Epithelial cell of proximal tubule (primary cell): ENCODE results near the gene MESD. TPM values are rescaled to one million over a fixed set of nuclear protein-coding genes. Genes with fewer than 3 reads are reported as not detected.
"Not testable (repeated sequence)": the region's sequence is repeated elsewhere in the genome, so short reads cannot be mapped to it uniquely, and the experiment has no call there.

Source experiments
- DNase-seq: peaks from one replicate; pipeline ENCODE4 v3.0.0-alpha.2; 2011; ENCODE audit warnings: low read depth
- H3K4me3 ChIP-seq: 2 replicates; pipeline ENCODE4 v1.5.1; 2011; ENCODE audit warnings: low read depth, mild to moderate bottlenecking, low read length
- total RNA-seq: library from RNA; depleted of rRNA; stranded (reverse); fragments of >200 nt; gene quantifications from 2 replicates; pipeline ENCODE4 v1.2.3, GENCODE V29; 2015
- TF ChIP-seq, protein P1 (sequence below): conservative IDR thresholded peaks from 2 replicates; pipeline ENCODE4 v1.5.1; 2012; ENCODE audit warnings: low read depth, mild to moderate bottlenecking, low read length

The MESD gene
- total RNA-seq, 1 donor from 2014 or later: 27.0 TPM

DNA sequence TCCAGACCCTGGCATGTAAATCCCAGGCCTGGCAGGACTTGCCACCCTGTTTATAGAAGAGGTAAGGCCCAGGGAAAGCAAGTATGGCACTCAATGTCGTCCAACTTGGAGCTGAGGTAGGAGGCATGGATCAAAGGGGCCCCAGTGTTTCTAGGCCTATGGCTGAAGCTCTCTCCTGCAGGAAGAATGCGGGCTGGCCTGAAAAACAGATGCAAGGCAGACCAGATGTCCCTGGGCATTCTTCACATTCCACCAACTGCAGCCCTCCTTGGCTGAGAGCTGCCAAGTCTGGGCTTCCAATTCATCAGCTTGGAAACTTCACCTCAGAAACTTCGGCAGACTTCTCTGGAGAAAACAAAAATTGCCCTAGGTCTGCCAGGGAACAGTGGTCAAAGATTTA is 22.2 kb downstream of the MESD start:
- TF ChIP-seq, protein P1, sequence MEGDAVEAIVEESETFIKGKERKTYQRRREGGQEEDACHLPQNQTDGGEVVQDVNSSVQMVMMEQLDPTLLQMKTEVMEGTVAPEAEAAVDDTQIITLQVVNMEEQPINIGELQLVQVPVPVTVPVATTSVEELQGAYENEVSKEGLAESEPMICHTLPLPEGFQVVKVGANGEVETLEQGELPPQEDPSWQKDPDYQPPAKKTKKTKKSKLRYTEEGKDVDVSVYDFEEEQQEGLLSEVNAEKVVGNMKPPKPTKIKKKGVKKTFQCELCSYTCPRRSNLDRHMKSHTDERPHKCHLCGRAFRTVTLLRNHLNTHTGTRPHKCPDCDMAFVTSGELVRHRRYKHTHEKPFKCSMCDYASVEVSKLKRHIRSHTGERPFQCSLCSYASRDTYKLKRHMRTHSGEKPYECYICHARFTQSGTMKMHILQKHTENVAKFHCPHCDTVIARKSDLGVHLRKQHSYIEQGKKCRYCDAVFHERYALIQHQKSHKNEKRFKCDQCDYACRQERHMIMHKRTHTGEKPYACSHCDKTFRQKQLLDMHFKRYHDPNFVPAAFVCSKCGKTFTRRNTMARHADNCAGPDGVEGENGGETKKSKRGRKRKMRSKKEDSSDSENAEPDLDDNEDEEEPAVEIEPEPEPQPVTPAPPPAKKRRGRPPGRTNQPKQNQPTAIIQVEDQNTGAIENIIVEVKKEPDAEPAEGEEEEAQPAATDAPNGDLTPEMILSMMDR: no peak
- H3K4me3 ChIP-seq: no peak overlapping the region
- DNase-seq: no peak

DNA sequence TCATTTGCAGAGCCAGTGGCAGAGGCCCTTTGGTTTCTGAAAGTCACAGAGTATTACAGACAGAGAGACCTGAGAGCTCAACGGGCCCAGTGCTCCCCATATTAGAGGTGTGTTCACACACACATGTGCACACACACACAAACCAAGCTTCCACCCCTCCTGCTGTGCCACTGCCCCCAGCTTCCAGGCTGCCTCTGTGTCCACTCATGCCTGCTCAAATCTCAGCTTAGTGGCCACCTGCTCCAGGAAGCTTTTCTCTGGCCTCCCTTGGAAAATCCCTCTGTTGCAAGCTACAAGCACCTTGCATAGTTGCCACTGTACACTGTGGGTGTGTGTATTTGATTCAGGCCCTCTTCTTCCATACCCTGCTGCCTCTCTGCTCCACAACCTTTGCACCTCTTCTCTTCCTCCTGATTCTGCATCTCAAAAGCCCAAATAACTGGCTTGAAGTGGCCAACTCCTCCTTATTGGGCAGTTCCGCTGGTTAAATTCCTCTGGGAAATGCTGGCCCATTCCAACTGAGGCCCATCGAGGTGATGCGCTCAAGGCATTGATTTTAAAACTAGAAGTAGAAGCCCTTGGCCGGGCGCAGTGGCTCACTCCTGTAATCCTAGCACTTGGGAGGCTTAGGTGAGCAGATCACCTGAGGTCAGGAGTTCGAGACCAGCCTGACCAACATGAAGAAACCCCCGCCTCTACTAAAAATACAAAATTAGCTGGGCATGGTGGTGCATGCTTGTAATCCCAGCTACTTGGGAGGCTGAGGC is 23.0 kb downstream of the MESD start:
- DNase-seq: no peak
- TF ChIP-seq, protein P1: no peak
- H3K4me3 ChIP-seq: no peak overlapping the region

DNA sequence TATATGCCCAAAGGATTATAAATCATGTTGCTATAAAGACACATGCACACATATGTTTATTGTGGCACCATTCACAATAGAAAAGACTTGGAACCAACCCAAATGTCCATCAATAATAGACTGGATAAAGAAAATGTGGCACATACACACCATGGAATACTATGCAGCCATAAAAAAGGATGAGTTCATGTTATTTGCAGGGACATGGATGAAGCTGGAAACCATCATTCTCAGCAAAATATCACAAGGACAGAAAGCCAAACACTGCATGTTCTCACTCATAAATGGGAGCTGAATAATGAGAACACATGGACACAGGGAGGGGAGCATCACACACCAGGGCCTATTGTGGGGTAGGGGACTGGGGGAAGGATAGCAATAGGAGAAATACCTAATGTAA is 24.2 kb downstream of the MESD start:
- DNase-seq, H3K4me3 ChIP-seq: not testable (repeated sequence)

DNA sequence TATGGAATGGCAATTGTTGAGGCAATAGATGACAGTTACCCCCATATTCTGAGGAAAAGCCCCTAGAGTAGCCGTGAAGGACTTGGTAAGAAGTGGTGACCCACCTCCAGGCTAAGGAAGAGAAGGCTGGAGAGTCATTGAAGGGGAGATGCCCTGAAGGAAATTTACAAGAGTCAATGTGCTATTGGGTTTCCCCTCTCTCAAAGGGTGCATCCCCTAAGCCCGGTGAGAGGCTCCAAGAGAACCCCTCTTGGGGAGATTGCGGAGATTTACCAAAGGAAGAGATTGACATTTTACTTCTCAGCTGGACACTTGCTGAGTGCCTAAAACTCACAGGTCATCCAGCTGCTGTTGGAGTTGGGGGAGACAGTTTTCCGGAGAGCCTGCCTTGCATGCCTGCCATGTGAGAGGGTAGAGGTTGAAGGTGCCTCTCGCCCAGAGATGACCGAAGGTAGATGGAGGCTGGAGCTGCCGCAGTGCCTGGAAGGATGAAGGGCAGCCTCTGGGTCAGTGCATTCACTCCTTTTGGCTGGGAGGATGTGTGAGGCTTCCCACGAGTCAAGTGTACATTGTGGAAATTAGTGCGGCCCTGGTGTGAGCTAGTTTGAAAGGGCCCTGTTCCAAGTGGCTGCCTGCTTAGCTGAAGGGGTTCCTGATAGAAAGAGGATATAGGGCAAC is 30.7 kb downstream of the MESD start:
- H3K4me3 ChIP-seq: no peak overlapping the region
- TF ChIP-seq, protein P1: no peak
- no peak for DNase-seq

DNA sequence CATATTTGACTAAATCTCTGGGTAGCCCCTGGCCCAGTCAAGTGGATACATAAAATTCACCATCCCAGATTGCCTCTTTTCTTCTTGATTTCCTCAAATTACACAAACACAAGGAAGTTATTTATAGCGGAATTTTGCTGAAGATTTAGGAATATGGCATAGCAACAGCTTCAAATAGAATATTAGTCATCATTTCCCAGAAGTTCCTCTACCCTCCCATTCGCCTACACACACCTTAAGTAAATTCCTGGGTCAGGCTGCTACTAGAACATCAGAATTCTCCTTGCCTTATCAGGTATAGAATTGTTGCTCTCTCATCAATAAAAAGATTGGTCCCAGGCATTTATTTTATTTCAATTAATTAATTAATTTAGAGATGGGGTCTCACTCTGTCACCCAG is 31.6 kb downstream of the MESD start:
- TF ChIP-seq, protein P1: no peak
- DNase-seq: no peak
- no peak overlapping the region for H3K4me3 ChIP-seq

DNA sequence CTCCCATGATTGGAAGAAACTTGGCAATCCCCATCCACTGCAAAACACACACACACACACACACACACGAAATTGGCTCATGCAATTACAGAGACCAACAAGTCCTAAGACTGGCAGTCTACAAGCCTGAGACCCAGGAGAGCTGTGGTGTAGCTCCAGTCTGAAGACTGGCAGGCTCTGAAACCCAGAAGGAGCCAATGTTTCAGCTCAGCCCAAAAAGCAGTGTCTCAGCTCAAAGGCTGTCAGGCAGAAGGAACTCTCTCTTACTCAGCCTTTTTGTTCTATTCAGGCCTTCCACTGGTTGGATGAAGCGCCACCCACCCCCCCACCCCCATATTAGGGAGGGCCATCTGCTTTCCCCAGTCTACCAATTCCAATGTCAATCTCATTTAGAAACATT is 32.1 kb downstream of the MESD start:
- H3K4me3 ChIP-seq: no peak overlapping the region
- TF ChIP-seq, protein P1: no peak
- no peak for DNase-seq

DNA sequence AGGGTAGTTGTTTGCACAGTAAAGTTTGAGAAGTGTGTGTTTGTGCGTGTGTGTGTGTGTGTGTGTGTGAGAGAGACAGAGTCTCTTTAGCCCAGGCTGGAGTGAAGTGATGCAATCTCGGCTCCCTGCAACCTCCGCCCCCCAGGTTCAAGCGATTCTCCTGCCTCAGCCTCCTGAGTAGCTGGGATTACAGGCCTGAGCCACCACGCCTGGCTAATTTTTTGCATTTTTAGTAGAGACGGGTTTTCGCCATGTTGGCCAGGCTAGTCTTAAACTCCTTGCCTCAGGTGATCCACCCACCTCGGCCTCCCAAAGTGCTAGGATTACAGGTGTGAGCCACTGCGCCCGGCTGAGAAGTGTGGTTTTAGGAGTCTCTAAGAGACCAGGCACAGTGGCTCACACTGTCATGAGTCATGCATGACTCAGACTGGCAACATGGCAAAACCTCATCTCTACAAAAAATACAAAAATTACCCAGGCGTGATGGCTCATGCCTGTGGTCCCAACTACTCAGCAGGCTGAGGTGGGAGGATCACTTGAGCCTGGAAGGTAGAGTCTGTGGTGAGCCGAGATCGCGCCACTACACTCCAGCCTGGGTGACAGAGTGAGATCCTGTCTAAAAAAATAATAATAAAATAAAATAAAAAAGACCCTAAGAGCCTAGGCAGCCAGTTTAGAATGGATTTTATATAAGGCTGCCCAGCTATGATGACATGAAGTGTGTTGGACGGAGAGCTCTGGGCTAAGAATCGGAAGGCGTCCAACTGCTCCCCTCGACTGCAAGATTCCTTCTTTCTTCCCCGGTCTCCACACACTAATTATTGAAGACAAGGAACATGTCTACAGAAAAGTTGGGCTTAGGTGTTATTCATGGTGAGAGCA is 33.8 kb downstream of the MESD start:
- not testable (repeated sequence) for H3K4me3 ChIP-seq

More for the DNA sequence above, 33.8 kb downstream of the MESD start:
- DNase-seq: peak; percentile 82
